Neural cell (in vitro differentiated cells): ENCODE results near the gene SYCP2. TPM values are rescaled to one million over a fixed set of nuclear protein-coding genes. Genes with fewer than 3 reads are reported as not detected.

Source experiments
- H2AFZ ChIP-seq: fragments of 200-600, 300-800 bp; sonication (generic), shearing (Covaris generic); 2 replicates; pipeline ENCODE4 v1.6.0; 2014; ENCODE audit warnings: low read depth, mild to moderate bottlenecking, antibody characterized with exemption, low read length, moderate library complexity
- H3F3A ChIP-seq: fragments of 200-600 bp; shearing (Covaris generic); 2 replicates; pipeline ENCODE4 v1.6.1; 2016; ENCODE audit warnings: mild to moderate bottlenecking, moderate library complexity, mixed read lengths, antibody characterized with exemption, low read length; ENCODE audit not compliant: insufficient read depth, poor library complexity, severe bottlenecking
- H3K27ac ChIP-seq: fragments of 200-600, 300-800 bp; sonication (generic), shearing (Covaris generic); 2 replicates; pipeline ENCODE4 v1.5.1; 2014; ENCODE audit warnings: mild to moderate bottlenecking, low read length, moderate library complexity
- H3K27me3 ChIP-seq: fragments of 300-800, 200-600 bp; sonication (generic), shearing (Covaris generic); 2 replicates; pipeline ENCODE4 v1.6.0; 2014; ENCODE audit warnings: mild to moderate bottlenecking, low read depth, low read length, moderate library complexity; ENCODE audit not compliant: insufficient read depth
- H3K36me3 ChIP-seq: fragments of 300-800, 200-600 bp; sonication (generic), shearing (Covaris generic); 2 replicates; pipeline ENCODE4 v1.5.1; 2014; ENCODE audit warnings: mild to moderate bottlenecking, antibody characterized with exemption, low read length, moderate library complexity; ENCODE audit not compliant: insufficient read depth
- H3K4me2 ChIP-seq: fragments of 300-800, 200-600 bp; sonication (generic), shearing (Covaris generic); 2 replicates; pipeline ENCODE4 v1.6.0; 2014; ENCODE audit warnings: mild to moderate bottlenecking, low read length
- H3K4me3 ChIP-seq: fragments of 300-800, 200-600 bp; sonication (generic), shearing (Covaris generic); 2 replicates; pipeline ENCODE4 v1.5.1; 2014; ENCODE audit warnings: mild to moderate bottlenecking, low read length, moderate library complexity
- H3K79me2 ChIP-seq: fragments of 200-600 bp; shearing (Covaris generic); replicated peaks from 2 replicates; pipeline ENCODE4 v1.6.0; 2014; ENCODE audit warnings: mild to moderate bottlenecking, low read length, moderate library complexity; ENCODE audit not compliant: insufficient read depth
- H3K9ac ChIP-seq: fragments of 300-800, 200-600 bp; sonication (generic), shearing (Covaris generic); 2 replicates; pipeline ENCODE4 v1.6.1; 2016; ENCODE audit warnings: mild to moderate bottlenecking, low read length, mixed read lengths
- H3K9me2 ChIP-seq: fragments of 200-600 bp; shearing (Covaris generic); 2 replicates; pipeline ENCODE4 v1.6.1; 2016; ENCODE audit warnings: mild to moderate bottlenecking, low read length, mixed read lengths; ENCODE audit not compliant: insufficient read depth
- H3K9me3 ChIP-seq: fragments of 200-600, 300-800 bp; sonication (generic), shearing (Covaris generic); 2 replicates; pipeline ENCODE4 v1.6.1; 2016; ENCODE audit warnings: mild to moderate bottlenecking, mixed run types, low read length, moderate library complexity, mixed read lengths
- H4K20me1 ChIP-seq: fragments of 200-600 bp; shearing (Covaris generic); 2 replicates; pipeline ENCODE4 v1.6.1; 2016; ENCODE audit warnings: mild to moderate bottlenecking, mixed run types; ENCODE audit not compliant: insufficient read depth
- CTCF ChIP-seq: fragments of 450-650 bp; IDR thresholded peaks from 2 replicates; pipeline ENCODE4 v1.5.1; 2014; ENCODE audit warnings: antibody characterized with exemption, mild to moderate bottlenecking, moderate library complexity; ENCODE audit not compliant: poor library complexity, severe bottlenecking
- EP300 ChIP-seq: fragments of 450-650 bp; conservative IDR thresholded peaks from 2 replicates; pipeline ENCODE4 v1.6.1; 2014; ENCODE audit warnings: antibody characterized with exemption, mild to moderate bottlenecking, moderate library complexity; ENCODE audit not compliant: poor library complexity, severe bottlenecking
- EZH2 ChIP-seq: fragments of 200-600, 300-800 bp; shearing (Covaris generic), sonication (generic); IDR thresholded peaks from 2 replicates; pipeline ENCODE4 v1.6.1; 2014; ENCODE audit warnings: antibody characterized with exemption, low read length, borderline replicate concordance, mild to moderate bottlenecking; ENCODE audit not compliant: insufficient read depth, poor library complexity, severe bottlenecking
- POLR2AphosphoS5 ChIP-seq: IDR thresholded peaks from 2 replicates; pipeline ENCODE4 v1.6.1; 2012
- RAD21 ChIP-seq: fragments of 450-650 bp; conservative IDR thresholded peaks from 2 replicates; pipeline ENCODE4 v1.6.1; 2014; ENCODE audit warnings: antibody characterized with exemption, mild to moderate bottlenecking, moderate library complexity
- REST ChIP-seq: IDR thresholded peaks from 2 replicates; pipeline ENCODE4 v1.6.1; 2012; ENCODE audit warnings: borderline replicate concordance
- SMC3 ChIP-seq: fragments of 450-650 bp; conservative IDR thresholded peaks from 2 replicates; pipeline ENCODE4 v1.6.1; 2014; ENCODE audit warnings: antibody characterized with exemption, mild to moderate bottlenecking, moderate library complexity; ENCODE audit not compliant: poor library complexity
- TAF1 ChIP-seq: IDR thresholded peaks from 2 replicates; pipeline ENCODE4 v1.6.1; 2012; ENCODE audit warnings: low read depth
- polyA plus RNA-seq: library from polyadenylated mRNA; depleted of rRNA; stranded (reverse); fragments of >200 nt; gene quantifications from 2 replicates; pipeline ENCODE4 v1.2.3, GENCODE V29; 2014

The SYCP2 gene
- polyA plus RNA-seq, 1 donor from 2014 or later, result 1.4 TPM

- no peaks in the 10 kb centered on the region for H3K9me3 ChIP-seq
- no peak overlapping the region for H2AFZ ChIP-seq
- H4K20me1 ChIP-seq, result no peaks in the 10 kb centered on the region
- H3K9ac ChIP-seq, result no peak overlapping the region
- no peak overlapping the region for H3K4me2 ChIP-seq
- H3K4me3 ChIP-seq, result no peak overlapping the region
- no peaks in the 10 kb centered on the region for H3K79me2 ChIP-seq
- TF ChIP-seq SMC3, result no peak
- TF ChIP-seq RAD21, result no peak
- no peak for TF ChIP-seq EZH2
- TF ChIP-seq POLR2AphosphoS5, result no peak
- H3K9me2 ChIP-seq, result no peaks in the 10 kb centered on the region
- H3K36me3 ChIP-seq, result no peaks in the 10 kb centered on the region
- H3F3A ChIP-seq, result no peaks in the 10 kb centered on the region
- H3K27ac ChIP-seq, result no peak overlapping the region
- no peaks in the 10 kb centered on the region for H3K27me3 ChIP-seq
Observed at GRCh38 chr20:59912609-59913008, 20.8 kb downstream of the SYCP2 start.

GRCh38 chr20:59911041-59911440, 22.4 kb downstream of the SYCP2 start:
- Histone ChIP-seq H4K20me1 (no peaks in the 10 kb centered on the region), H3K79me2 (no peaks in the 10 kb centered on the region), H3K9ac (no peak overlapping the region), H2AFZ (no peak overlapping the region), H3K9me3 (no peaks in the 10 kb centered on the region), H3K27ac (no peak overlapping the region), H3K27me3 (no peaks in the 10 kb centered on the region), H3K4me2 (no peak overlapping the region), H3K9me2 (no peaks in the 10 kb centered on the region), H3F3A (no peaks in the 10 kb centered on the region), H3K4me3 (no peak overlapping the region), H3K36me3 (no peaks in the 10 kb centered on the region)
- TF ChIP-seq CTCF, result no peak
- no peak for TF ChIP-seq REST
- no peak for TF ChIP-seq POLR2AphosphoS5
- TF ChIP-seq EZH2, result no peak
- TF ChIP-seq EP300, result no peak
- TF ChIP-seq SMC3, result no peak
- TF ChIP-seq TAF1, result no peak

- TF ChIP-seq REST (no peak), TAF1 (no peak), CTCF (no peak), RAD21 (no peak)
- H3K4me2 ChIP-seq, result no peak overlapping the region
- H4K20me1 ChIP-seq, result no peaks in the 10 kb centered on the region
- H3K27me3 ChIP-seq, result no peaks in the 10 kb centered on the region
- no peak overlapping the region for H3K4me3 ChIP-seq
- no peak overlapping the region for H3K9ac ChIP-seq
- H3K79me2 ChIP-seq, result no peaks in the 10 kb centered on the region
- no peaks in the 10 kb centered on the region for H3K36me3 ChIP-seq
- no peak overlapping the region for H2AFZ ChIP-seq
- H3F3A ChIP-seq, result no peaks in the 10 kb centered on the region
- H3K9me2 ChIP-seq, result no peaks in the 10 kb centered on the region
- no peaks in the 10 kb centered on the region for H3K9me3 ChIP-seq
- H3K27ac ChIP-seq, result no peak overlapping the region
Observed at GRCh38 chr20:59908855-59909254, 24.6 kb downstream of the SYCP2 start.
